NCI-H1417 treated with DMSO at 0.1 percent for 48 hours (cell line): ENCODE results near the gene NCKAP5.
"Not testable (repeated sequence)": the region's sequence is repeated elsewhere in the genome, so short reads cannot be mapped to it uniquely, and the experiment has no call there.

Source experiments
- DNase-seq: peaks from one replicate; lab custom pipeline; 2025; lab: John Stamatoyannopoulos, UW

The NCKAP5 gene

DNA sequence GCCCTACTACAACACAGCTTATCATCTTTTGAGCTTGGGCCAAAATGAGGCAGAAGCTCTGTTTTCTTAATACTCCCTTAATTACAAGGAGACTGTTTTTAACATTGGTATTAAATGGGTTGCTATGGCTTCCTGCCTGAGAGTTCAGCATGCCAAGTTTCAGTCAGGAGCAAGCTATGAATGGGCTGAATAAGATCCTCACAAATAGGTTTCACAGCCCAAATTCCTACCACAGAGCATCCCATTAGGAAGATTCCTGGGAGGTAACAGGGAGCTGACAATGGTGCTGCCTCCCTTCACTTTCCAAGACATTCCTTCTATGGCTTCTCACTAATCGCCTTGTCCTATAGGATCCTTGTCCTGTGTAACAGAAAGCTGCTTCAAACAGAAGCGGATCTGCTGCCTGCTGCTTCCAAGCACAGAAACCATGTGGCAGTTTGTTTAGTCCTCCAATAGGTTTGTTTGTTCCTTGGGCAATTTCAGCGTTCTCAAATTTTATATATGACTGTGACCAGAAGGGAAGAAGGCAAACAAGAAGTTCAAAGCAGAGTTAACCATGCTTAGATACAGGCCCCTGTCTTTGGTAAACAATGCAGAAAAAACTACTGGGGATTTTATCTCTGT is 70.9 kb downstream of the NCKAP5 start:
- no peak for DNase-seq

DNA sequence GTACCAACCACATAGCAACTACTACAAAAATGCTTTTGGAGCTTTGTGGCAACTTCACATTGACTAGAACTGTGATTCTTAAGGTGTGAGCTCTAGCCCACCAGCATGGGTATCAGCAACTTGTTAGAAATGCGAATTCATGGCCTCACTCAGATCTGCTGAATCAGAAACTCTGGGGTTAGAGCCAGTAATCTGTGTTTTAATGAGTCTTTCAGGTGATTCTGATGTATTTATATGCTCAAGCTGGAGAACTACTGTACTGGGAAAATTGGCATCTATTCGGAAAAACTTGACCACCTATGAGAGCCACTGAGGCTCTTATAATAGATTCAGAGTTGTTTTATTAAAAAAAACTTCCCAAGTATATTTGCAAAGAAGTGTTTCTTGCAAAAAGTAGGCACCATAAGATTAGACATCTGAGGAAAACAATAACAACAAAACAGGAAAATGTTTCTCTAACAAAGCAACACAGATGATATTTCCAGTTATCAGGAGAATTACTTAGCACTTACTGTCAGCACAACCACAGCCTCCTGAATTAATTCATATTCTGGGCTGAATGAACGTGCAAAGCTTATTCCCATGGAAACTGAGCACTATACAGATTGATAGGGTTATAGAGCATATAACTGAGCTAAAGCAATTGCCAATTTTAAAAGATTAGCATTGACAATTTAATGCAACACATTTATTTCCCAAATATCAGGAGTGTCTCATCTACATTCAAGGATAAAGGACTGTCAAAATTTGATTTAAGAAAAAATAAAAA is 71.6 kb downstream of the NCKAP5 start:
- no peak for DNase-seq

DNA sequence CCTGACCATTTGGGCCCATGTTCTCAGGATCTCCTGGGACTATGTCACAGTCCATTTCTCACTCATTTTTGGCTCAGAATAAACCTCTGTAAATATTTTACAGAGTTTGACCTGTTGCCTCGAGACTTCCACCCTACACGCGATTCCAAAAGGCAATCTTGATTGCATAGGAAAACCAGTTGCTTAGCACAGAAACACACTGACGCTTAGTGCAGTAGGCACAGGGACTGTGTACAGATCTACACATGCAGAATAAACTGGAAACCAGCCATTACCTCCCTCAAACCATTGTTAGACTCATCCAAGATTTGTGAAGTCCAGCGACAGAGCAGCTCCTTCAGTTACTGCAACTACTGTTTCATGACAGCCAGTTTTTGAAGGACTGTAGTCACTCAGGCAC is 73.0 kb downstream of the NCKAP5 start:
- DNase-seq = no peak

DNA sequence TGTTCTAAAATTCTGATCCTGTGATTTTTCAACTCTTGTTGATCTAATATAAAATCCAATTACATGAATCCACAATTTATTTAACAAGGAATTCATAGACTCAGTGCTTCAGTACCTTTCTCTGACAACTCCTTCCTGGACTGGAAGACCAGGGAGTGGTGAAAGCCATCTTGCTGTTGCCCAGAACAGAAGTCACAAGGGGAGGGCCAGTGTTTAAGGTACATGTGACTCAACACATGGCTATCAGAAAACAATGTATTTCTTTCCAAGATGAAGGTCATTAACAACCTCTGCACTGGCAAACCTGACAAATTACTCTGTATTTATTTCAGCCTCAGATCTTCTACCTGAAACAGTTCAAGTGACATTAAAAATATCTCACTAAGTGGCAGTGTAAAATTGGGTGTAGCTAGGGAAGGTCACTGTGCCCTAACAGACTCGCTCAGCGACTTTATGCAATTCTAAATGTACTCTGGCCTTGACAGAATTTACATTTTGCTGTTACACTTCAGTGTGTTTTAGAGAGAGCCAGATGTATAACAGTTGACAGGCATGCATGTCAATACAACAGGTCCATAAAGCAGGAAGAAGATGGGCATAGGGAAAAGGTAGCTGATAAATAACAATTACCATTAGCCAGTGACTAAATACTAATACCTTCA is 75.4 kb downstream of the NCKAP5 start:
- DNase-seq = no peak

DNA sequence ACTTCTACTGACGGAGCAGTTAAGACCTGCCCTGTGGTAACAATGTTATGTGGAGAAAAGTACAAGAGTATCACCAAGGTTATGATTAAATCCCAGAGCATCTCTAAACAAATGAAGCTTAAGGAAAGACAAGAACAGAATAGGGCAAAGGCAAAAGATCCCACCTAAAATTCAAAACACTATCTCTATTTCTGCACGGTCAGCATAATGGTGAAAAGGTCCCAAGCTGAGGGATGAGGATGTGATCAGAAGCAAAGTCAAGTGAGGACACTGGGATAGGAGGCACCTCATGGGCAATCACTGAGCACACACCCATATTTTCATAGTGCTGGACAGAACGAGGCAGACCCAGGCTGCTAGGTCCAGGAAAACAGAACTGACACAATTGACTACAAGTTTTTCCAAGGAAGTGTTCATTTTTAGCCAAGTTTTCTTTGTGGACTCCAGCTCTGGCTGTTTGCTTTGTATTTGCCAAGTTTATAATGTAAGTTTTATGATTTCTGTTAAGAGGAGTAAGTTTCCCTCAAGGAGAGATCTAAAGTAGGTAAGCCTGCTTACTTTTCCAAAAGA is 77.8 kb downstream of the NCKAP5 start:
- no peak for DNase-seq

DNA sequence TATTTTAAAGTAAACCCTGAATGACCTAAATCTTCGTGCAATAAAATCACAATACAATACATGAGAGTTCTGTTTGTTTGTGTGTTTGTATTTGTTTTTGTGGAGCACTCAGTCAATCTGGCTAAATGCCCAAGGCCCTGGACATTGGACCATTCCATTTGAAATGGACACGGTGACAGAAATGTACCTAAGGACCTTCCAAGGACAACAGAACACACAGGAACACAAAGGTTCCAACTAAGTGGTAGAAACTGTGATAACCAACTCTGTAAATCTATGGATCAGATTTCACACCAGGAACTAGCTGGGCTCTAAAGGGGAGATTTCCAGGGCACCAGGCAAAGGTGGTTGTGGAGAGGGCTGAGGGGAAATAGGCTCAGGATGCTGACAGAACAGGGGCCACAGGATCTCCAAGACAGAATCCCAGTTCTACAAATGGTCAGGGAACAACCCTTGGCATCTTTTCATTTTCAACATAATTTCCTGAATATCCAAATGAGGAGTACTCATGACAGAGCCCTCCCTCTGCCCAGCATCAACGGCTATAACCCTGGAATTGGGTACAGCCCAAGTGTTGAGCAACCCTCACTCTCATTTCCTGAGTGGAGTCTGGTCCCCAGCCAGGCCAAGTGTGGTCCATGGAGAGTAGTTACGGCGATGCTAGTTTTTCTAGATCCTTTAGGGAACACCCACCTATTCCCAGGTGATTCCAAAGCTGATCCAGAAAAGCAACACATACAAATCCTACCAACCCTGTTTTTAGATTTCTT is 78.4 kb downstream of the NCKAP5 start:
- no peak for DNase-seq

DNA sequence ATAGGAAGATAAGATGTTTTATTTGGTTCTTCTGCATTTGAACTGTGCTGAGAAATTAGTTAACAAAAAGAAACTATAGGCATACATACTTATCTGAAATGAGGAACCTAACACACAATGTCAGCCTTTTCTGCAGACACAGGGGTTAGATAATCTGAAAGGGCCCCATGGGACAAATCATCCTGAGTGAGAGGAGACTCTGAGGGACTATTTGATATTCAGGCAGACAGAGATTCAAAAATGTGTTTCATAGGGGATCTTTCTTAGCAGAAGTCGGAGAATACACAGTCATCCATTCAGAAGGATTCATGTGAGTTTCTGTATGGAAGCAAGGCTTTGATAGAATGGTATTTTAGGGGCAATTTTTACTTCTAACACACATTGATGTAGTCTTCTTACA is 79.1 kb downstream of the NCKAP5 start:
- no peak for DNase-seq

DNA sequence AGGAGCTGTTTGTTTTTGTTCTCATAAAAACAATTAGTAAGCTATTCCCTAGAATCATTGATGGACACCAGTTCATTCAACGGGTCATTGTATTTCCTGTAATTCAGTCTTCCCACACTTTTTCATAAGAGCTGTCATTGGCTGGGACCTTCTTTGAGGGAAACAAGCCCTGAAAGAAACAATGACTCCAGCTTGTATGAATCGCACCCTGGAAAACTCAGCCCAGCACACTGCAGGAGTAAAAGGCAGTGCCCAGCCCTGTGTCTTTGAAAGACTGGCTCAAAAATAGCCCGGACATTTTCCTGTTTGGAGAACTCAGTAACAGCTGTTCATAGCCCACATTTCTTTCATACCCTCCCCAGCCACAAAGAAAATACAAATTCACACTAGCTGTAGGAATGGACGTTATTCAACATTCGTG is 81.5 kb downstream of the NCKAP5 start:
- DNase-seq = no peak

DNA sequence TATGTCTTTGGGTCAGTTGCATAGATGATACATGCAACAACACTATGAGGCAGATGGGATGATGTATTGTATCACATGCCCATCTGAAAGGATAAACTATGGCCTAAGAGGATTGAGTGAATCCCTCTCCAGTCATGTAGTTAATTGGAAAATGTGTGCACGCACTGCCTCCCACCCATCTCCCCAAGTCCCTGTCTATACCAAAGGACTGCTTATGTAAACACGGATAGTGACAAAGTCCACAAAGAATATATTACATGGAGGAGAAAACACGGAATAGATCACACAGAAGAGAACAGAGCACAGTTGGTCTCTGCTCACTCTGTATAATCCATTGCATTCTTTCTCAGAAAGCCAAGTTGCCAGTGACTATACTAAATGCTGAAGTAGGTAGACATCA is 82.4 kb downstream of the NCKAP5 start:
- DNase-seq = no peak

DNA sequence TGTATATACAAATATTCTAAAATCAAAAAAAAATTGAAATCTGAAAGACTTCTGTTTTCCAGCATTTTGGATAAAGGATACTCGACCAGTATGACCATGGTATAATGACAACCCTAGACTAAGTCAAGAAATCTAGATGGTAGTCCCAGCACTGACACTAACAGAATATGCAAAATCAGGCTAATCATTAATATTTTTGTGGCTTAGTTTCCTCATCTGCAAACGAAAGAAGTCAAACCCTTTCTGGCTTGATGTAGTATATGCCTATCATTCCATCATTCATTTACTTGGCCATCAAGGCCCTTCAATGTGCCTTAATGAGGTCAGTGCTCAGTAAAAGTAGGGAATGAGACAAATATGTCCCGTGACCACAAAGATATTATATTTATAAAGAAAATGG is 83.5 kb downstream of the NCKAP5 start:
- no peak for DNase-seq

DNA sequence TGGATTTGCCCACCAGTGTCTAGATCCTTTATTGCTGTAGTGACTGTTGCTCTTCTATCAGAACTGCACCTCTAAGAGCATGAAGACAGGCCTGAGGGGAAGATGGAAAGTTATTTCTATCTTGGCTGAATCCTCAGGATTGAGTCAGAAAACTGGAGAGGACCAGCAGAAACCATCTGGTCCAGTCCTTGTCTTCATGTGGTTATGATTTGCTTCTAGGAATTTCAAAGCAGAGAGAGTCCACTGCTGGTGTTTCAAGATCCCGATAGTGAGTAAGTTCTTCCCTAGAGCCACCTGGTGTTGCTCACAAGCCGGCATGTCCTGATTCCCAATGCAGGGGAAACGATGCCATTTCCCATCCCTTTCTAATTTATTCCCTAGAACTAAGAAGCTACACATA is 84.2 kb downstream of the NCKAP5 start:
- no peak for DNase-seq

DNA sequence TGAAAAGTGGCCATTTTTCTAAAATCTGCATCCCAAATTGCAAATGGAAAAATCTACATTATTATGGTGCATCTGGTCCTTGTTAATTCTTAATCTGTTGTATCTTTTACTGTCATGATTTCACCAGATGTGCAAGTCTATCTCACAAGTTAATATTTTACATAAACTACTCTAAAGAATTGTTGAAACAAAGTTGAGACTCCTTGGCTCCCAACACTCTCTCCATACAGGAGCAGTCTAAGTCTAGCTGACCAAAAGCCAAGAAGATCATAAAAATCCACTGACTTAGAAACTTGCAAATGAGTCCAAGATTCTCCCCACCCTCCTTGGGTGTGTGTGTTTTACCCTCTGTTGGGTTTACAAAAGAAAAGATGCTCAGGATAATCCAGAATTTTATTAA is 85.1 kb downstream of the NCKAP5 start:
- no peak for DNase-seq

DNA sequence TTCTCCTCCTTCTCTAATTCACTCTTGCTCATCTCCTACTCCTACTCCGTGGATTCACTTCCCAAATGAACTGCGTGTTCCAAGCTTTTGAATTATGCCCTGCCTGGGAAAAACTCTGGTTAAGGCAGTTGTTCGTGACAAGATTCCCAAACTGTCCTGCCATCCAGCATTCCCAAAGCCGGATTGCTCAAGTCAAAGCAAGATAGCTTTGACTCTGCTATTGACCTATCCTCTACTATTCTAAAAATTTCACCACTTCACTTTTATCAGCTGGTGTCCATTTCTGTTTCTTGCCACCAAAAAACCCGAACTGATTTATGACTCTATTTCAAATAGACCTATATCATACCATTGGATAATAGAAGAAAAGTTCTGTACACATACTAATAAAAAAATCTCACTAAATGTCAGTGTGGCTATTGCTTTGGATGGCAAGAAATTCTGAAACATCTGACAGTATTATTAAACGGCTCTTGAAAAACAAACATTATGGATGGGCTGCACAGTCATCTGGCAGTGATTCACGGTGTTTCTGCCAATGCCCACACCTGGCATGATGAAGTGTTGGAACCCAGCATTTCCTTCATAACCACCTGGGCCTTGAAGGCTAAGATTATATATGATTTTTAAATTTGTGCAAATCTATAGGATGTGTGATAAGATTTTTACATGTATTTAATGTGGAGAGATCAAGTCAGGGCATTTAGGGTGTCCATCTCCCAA is 87.4 kb downstream of the NCKAP5 start:
- no peak for DNase-seq

DNA sequence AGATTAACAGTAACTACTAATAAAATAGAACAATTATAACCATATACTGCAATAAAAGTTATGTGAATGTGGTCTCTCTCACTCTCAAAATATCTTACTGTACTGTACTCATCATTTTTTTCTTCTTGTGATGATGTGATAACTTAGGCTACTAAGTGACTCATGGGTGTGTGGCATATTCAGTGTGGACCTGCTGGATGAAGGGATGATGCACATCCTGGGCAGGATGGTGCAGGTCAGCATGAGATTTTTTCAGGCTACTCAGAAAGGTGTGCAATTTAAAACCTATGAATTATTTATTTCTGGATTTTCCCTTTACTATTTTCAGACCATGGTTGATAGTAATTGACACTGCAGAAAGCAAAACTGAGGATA is 90.7 kb downstream of the NCKAP5 start:
- no peak for DNase-seq

DNA sequence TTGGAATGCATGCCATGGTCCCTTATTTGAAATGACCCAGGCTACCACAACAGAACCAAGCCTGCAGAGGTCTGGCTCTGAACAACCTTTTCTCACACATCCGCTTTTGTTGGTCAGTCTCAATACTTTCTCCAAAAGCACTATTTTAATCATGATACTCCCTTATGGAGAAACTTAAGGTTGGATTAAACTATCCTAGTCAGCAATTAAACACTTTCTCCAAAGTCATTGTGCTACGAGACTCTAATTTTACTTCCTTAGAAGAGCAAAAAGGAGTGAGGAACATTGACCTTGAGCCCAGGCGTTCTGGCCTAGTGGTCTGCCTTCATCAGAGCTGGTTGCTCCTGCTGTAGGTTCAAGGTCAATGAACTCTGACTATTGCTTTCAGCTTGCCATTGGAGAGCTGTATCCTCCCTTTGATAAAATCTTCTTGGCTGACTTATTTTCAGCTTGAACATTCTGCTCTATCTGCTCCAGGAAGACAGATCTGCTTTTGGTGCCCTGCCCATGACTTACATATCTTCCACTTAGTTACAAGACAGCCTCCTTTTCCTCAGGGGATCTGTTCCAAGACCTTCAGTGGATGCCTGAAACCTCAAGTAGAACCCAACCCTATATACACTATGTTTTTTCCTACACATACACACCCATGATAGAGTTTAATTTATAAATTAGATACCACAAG is 91.2 kb downstream of the NCKAP5 start:
- DNase-seq = no peak

DNA sequence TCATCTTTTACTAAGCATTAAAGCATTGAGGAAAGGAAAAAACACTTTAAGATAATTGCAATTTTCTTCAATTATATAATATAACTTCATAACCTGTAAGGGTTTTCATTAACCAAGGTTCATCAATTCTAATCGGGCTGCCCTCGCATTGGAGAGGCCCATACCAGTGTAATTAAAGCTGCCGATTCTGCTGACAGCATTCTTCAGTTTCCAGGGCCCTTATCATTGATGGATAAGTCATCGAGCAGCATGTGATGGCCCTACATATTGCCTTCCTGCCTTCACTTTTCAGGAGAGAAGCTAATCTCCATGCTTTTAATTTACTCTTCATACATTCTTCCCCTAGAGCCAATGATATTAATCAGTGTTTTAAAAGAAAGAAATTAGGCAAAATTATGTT is 92.0 kb downstream of the NCKAP5 start:
- no peak for DNase-seq

DNA sequence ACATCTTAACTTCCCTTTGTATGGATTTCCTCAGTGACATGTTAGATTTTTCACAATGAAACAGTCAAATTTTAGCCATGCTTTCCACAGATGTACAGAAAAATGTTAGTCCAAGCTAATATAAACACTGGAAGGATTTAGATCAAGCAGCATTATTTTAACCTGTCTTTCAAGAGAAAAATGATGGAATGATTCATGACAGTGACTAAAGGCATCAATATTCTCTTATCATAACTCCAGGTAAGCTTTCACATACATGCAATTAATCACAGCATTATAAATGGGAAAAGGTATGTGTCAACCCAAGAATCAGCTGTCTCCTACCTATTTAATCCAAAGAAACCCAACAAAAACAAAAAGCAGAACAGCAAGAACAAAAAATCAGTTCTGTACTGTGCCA is 92.7 kb downstream of the NCKAP5 start:
- DNase-seq = no peak

DNA sequence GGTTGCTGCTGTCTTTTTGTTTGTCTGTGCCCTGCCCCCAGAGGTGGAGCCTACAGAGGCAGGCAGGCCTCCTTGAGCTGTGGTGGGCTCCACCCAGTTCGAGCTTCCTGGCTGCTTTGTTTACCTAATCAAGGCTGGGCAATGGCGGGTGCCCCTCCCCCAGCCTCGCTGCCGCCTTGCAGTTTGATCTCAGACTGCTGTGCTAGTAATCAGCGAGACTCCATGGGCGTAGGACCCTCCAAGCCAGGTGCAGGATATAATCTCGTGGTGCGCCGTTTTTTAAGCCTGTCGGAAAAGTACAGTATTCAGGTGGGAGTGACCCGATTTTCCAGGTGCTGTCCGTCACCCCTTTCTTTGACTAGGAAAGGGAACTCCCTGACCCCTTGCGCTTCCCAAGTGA is 97.8 kb downstream of the NCKAP5 start:
- not testable (repeated sequence) for DNase-seq

DNA sequence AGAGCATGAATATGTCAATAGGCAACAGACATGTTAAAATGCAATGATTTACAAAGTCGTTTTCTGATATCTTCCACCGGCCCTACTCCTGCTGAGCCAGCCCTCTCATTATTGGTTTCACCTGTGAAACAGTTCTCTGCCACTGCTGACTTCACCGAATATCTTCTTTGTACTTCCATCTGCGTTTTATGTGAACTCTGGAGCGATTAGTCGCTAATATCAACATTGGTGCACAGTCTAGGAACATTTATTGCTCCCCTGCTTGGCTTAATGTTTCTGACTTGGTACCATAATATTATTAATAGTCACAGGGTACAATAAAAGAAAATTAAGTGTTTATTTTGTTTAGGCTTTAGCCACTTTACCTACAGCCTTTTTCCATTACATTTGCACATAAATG is 105.5 kb downstream of the NCKAP5 start:
- no peak for DNase-seq

DNA sequence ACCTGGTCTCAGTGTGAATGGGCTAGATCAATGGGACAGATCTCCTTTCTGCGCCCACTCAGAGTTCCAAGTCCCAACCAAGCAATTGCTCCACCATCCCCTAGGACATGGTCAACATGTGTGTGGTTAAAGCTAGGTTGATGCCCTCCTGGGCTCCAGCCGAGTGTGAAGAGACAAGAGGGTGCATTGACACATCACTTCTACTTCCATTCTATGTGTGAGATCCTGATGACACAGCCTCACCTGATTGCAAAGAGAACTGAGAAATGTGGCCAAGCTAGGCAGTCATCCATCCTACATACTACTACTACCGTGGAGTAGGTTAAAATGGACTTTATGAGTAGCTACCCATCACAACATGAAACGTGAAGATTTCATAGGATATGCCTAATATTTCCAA is 106.8 kb downstream of the NCKAP5 start:
- DNase-seq = no peak

DNA sequence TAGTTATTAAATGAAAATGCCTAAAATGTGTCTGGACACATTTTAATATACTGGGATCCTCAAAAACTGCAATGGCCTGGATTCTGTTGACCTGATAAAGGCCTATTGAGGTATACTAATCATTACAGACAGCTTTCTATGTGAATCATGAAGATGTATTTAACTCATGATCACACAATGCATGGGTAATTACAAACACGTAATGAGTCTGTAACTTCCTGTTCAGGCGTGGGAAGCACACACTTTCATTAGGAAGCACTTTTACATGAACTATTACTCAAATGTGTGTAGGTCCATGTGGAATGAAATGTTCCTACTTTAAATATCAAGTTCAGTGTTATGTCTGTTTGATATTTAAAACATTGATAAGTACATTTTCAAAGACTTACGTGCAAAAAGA is 108.7 kb downstream of the NCKAP5 start:
- no peak for DNase-seq
